ENCODE measurements around the gene ADRA2A. TPM values are rescaled to one million over a fixed set of nuclear protein-coding genes. Genes with fewer than 3 reads are reported as not detected.

ADRA2A gene
- total RNA-seq, 2 donors from 2014 or later = 6.5 to 6.9 TPM

DNA sequence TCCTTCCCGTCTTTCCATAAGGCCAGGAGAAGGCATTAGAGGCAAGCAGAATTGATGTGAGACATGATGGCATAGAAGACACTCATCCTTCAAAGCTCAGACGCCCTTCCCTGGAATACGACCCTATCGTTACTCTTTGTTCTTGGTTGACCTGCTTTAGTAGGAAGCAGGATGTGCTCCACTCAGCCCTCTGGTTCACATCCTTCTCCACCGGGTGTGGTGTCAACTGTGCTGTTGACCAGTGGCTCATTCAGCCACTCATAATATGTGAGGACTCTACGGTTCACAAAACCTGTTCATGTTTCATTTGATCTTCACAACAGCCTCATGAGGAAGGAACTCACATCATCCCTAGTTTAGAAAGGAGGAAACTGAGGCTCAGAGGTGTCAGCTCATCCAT lies 47.1 kb downstream of the ADRA2A start:
- H3K9me3 ChIP-seq = no peaks in the 10 kb centered on the region
- no peaks in the 10 kb centered on the region for H3K36me3 ChIP-seq
- no peaks in the 10 kb centered on the region for H3K4me1 ChIP-seq (ENCODE audit: control insufficient read depth in 1 of 2, low read depth in 2 of 2)
- ATAC-seq (ENCODE audit: insufficient number of reproducible peaks, low FRiP score, low read depth) = no peak
- TF ChIP-seq CTCF (IDR thresholded peaks at IDR 0.05) = no peak
- no peak for DNase-seq (ENCODE audit: low spot score)
- H3K27me3 ChIP-seq (replicated peaks; ENCODE audit: insufficient read depth) = no peaks in the 10 kb centered on the region
- H3K27ac ChIP-seq = no peak overlapping the region
- no peak overlapping the region for H3K4me3 ChIP-seq

DNA sequence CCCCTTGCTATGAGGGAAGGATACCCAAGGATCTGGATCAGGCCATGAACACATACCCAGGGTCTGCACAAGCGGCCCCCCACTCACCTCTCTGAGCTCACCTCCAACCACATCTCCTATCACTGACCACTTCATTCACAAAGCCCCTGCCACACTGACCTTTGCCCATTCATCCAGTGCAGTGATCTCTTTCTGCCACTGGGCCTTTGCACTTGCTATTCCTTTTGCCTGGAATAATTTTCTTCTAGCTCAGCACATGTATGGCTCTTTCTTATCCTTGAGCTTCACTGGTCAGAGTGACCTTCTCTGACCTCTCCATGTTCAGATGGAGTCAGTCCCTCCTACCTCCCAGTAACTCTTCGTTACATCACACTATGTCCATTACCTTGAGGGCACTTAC lies 48.3 kb downstream of the ADRA2A start:
- no peaks in the 10 kb centered on the region for H3K36me3 ChIP-seq
- no peaks in the 10 kb centered on the region for H3K9me3 ChIP-seq
- no peak for ATAC-seq (ENCODE audit: insufficient number of reproducible peaks, low FRiP score, low read depth)
- H3K27me3 ChIP-seq (replicated peaks; ENCODE audit: insufficient read depth) = no peaks in the 10 kb centered on the region
- DNase-seq (ENCODE audit: low spot score) = no peak
- H3K4me1 ChIP-seq (ENCODE audit: control insufficient read depth in 1 of 2, low read depth in 2 of 2) = no peaks in the 10 kb centered on the region
- H3K27ac ChIP-seq = no peak overlapping the region
- no peak for TF ChIP-seq CTCF (IDR thresholded peaks at IDR 0.05)
- no peak overlapping the region for H3K4me3 ChIP-seq

DNA sequence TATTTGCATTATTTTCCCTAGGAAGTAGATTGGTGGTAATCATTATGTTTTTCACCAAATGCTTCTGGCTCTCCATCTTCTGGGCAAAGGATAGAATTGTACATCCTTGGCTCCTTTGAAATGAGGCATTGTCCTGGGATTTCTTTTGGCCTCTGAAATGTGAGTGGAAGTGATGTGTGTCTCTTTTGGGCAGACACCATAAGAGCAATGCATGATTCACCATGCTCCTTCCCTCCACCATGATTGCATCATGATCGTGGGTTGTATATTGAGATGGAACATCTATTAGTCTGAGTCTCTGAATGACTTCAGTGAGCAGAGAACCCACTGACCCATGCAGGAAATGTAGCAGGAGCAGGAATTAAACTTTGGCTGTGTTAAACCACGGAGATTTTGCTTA lies 49.2 kb downstream of the ADRA2A start:
- Histone ChIP-seq H3K4me1 (ENCODE audit: control insufficient read depth in 1 of 2, low read depth in 2 of 2) (no peaks in the 10 kb centered on the region), H3K36me3 (no peaks in the 10 kb centered on the region), H3K9me3 (no peaks in the 10 kb centered on the region), H3K4me3 (no peak overlapping the region), H3K27ac (no peak overlapping the region), H3K27me3 (replicated peaks; ENCODE audit: insufficient read depth) (no peaks in the 10 kb centered on the region)
- no peak for TF ChIP-seq CTCF (IDR thresholded peaks at IDR 0.05)
- DNase-seq (ENCODE audit: low spot score) (no peak), ATAC-seq (ENCODE audit: insufficient number of reproducible peaks, low FRiP score, low read depth) (no peak)

DNA sequence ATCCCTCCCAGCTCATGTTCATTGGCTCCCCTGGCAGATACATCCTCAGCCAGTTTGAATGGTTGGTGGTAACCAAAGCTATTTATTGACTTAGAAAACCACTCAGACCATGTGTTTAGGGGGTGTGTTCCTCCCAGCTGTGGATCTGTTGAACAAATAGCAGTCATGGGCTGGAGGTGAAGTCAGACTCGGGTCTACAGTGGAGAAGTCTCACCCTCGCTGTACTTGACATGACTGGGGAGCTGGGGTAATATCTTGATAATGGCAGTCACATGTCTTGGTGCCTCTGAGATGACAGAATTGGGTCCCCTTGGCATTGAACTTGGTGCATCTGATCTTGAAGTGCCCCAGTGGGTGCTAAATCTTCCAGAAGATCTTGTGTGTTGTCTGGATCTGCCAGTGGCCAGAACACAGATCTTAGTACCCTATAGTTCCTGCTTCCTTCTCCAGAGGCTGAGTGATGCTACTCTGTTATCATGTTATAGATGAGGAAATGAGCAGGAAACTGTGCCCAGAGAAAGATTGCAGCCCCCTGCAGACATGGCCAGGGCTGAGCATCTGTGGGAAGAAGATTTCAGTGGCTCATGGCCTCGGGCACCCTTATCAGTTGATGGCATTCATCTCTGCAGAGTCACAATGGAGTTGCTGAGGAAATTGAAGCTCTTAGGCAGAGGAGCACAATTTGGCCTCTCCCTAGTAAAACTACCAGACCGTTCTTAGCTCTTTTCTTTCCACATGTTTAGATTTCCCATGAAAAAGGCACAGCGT lies 50.4 kb downstream of the ADRA2A start:
- Histone ChIP-seq H3K27me3 (replicated peaks; ENCODE audit: insufficient read depth) (no peaks in the 10 kb centered on the region), H3K27ac (no peak overlapping the region), H3K4me3 (no peak overlapping the region), H3K36me3 (no peaks in the 10 kb centered on the region), H3K4me1 (ENCODE audit: control insufficient read depth in 1 of 2, low read depth in 2 of 2) (no peaks in the 10 kb centered on the region), H3K9me3 (no peaks in the 10 kb centered on the region)
- no peak for TF ChIP-seq CTCF (IDR thresholded peaks at IDR 0.05)
- ATAC-seq (ENCODE audit: insufficient number of reproducible peaks, low FRiP score, low read depth) (no peak), DNase-seq (ENCODE audit: low spot score) (no peak)

DNA sequence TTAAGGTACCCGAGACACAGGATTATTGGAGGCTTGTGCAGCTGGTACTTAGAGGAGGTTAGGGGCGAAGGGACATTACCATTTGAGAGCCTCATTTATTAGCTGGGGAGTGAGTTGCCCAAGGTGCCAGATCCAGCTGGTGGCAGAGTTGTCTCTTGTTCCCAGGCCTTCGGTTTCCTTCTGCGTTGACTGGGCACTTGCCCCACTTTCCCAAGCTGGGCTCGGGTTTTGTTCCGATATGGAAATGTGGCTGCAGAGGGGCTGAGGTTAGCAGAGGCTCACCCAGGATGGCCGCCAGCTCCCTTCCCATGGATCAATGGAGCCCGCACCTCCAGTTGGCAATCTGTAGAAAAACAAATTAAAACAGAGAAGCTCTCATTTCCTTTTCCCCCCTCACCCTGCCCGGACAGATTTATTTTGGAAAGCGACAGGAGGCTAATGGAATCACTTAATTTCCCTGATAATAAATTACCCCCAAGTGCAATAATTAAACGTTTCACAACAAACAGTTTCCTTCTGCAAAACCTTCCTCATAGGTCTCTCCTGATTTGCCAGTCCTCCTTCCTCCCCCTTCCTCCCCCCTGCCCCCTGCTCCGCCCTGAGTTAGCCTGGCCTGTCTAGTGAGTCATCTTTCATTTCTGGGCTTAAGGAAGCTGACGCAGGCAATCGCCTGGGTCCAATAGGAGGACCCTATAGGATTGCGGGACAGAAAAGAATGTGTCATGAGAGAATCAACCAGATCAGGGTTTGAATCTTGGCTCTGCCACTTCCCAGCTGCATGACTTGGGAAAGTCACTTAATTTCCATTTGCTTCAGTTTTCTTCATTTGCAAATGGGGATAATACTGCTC lies 51.7 kb downstream of the ADRA2A start:
- ATAC-seq (ENCODE audit: insufficient number of reproducible peaks, low FRiP score, low read depth) = no peak
- Histone ChIP-seq H3K27ac (no peak overlapping the region), H3K36me3 (no peaks in the 10 kb centered on the region), H3K9me3 (no peaks in the 10 kb centered on the region), H3K27me3 (replicated peaks; ENCODE audit: insufficient read depth) (no peaks in the 10 kb centered on the region), H3K4me3 (no peak overlapping the region), H3K4me1 (ENCODE audit: control insufficient read depth in 1 of 2, low read depth in 2 of 2) (no peaks in the 10 kb centered on the region)
- TF ChIP-seq CTCF (IDR thresholded peaks at IDR 0.05) = no peak
- DNase-seq (ENCODE audit: low spot score) = no peak
